Activated naive CD8-positive, alpha-beta T cell treated with anti-CD3 and anti-CD28 coated beads, Interleukin-2, amount 10 ng/mL, durations not matched to agents 7 days and 5 days (primary cell): ENCODE measurements around the gene NR1H3. TPM values are rescaled to one million over a fixed set of nuclear protein-coding genes. Genes with fewer than 3 reads are reported as not detected.

ENCODE experiments used
- ATAC-seq: fragments of 150-1000 bp; cut with Tn5 transposase; one replicate; pipeline ENCODE4 v1.10.0; 2021; ENCODE audit warnings: low read depth, moderate library complexity
- POLR2A ChIA-PET: fragments of 350-600 bp; sonication (Branson Sonifier 250); formaldehyde crosslinking; loops from one replicate; lab custom pipeline; 2021; ENCODE audit warnings: antibody characterized with exemption; lab: Charles Lee
- DNase-seq: peaks from one replicate; pipeline ENCODE4 v3.0.0; 2021
- H3K27ac Mint-ChIP-seq: one replicate; pipeline ENCODE4 v1.8.0; 2022; ENCODE audit warnings: mild to moderate bottlenecking, mixed read lengths
- H3K27me3 Mint-ChIP-seq: one replicate; pipeline ENCODE4 v1.8.0; 2022; ENCODE audit warnings: mild to moderate bottlenecking, moderate library complexity, mixed read lengths
- H3K36me3 Mint-ChIP-seq: one replicate; pipeline ENCODE4 v1.8.0; 2021; ENCODE audit warnings: mild to moderate bottlenecking, mixed read lengths
- H3K4me1 Mint-ChIP-seq: one replicate; pipeline ENCODE4 v1.8.0; 2021; ENCODE audit warnings: mixed read lengths
- H3K4me3 Mint-ChIP-seq: one replicate; pipeline ENCODE4 v1.8.0; 2022; ENCODE audit warnings: mild to moderate bottlenecking, moderate library complexity, mixed read lengths
- H3K9me3 Mint-ChIP-seq: one replicate; pipeline ENCODE4 v1.8.0; 2021; ENCODE audit warnings: mixed read lengths
- total RNA-seq, 2 experiments: library from RNA; stranded (reverse); gene quantifications; one replicate each; pipeline ENCODE4 v1.2.3, GENCODE V29; 2021

Gene NR1H3
- total RNA-seq, 2 experiments from 2014 or later, result 11.7 to 15.1 TPM

- H3K4me1 Mint-ChIP-seq, result peaks cover 28% of the 10 kb centered on the region
- no peaks in the 10 kb centered on the region for H3K27me3 Mint-ChIP-seq
- ATAC-seq (no peak), DNase-seq (no peak)
- H3K4me3 Mint-ChIP-seq, result no peak overlapping the region
- H3K27ac Mint-ChIP-seq, result peak overlapping the region; percentile 30
- no peaks in the 10 kb centered on the region for H3K9me3 Mint-ChIP-seq
- POLR2A ChIA-PET, result no interaction called here
- no peaks in the 10 kb centered on the region for H3K36me3 Mint-ChIP-seq
Observed at GRCh38 chr11:47261291-47261800, 3.5 kb downstream of the NR1H3 start.

DNA sequence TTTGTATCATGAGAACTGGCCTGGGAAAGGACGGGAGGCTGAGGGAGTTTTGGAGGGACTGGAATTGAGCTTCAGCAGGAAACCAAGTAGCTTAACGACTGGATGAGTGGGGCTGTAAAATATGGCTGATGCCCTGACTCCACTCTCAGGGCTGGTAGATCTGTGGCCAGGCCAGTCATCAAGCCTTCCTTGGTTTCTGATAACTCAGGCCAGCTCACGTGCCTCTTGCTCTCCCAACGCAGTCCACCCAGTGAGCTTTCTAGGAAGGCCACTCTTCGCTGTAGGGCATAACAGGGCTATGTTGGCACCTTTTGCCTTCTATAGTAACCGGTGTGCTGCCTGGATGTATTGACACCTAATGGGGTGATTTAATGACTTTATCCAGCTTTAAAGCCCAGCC, 6.3 kb downstream of the NR1H3 start:
- H3K9me3 Mint-ChIP-seq, result no peaks in the 10 kb centered on the region
- no peak overlapping the region for H3K4me3 Mint-ChIP-seq
- POLR2A ChIA-PET, result interaction anchor here (1.1 to 2.9 kb wide), 5 partner anchors 15 to 87 kb away, joined by 3 to 21 read pairs (median 6); partner anchors contain the start of genes ACP2 and DDB2
- DNase-seq, result no peak
- peak overlapping the region; percentile 21 for H3K27ac Mint-ChIP-seq
- H3K4me1 Mint-ChIP-seq, result peaks cover 37% of the 10 kb centered on the region
- no peak for ATAC-seq
- no peaks in the 10 kb centered on the region for H3K27me3 Mint-ChIP-seq
- no peaks in the 10 kb centered on the region for H3K36me3 Mint-ChIP-seq

- Mint-ChIP-seq H3K27ac (peak overlapping the region; percentile 21), H3K27me3 (no peaks in the 10 kb centered on the region), H3K36me3 (no peaks in the 10 kb centered on the region), H3K4me1 (peaks cover 35% of the 10 kb centered on the region), H3K9me3 (no peaks in the 10 kb centered on the region), H3K4me3 (no peak overlapping the region)
- ATAC-seq, result no peak
- POLR2A ChIA-PET, result interaction anchor here (0.9 to 2.9 kb wide), 6 partner anchors 15 to 87 kb away, joined by 3 to 21 read pairs (median 6); partner anchors contain the start of genes ACP2 and DDB2
- DNase-seq, result no peak
Observed at GRCh38 chr11:47264521-47264920, 6.7 kb downstream of the NR1H3 start.

DNA sequence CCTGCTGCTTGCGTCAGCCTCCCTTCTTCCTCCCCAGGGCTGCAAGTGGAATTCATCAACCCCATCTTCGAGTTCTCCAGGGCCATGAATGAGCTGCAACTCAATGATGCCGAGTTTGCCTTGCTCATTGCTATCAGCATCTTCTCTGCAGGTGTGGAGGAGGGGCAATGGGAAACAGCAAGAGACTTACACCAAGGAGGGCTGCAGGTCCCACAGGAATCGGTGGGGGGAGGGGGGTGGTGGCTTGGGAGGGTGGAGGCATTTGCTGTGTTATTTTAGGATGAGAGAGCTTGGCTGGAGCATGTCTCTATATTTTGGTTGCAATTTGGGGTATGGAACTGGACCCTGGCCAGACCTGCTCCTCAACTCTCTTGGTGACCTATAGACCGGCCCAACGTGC, 10.1 kb downstream of the NR1H3 start:
- POLR2A ChIA-PET, result interaction anchor here (0.5 to 1.8 kb wide), 5 partner anchors 8 to 580 kb away, joined by 3 to 16 read pairs (median 6); partner anchors contain the start of genes ACP2, DDB2 and NUP160
- Mint-ChIP-seq H3K4me1 (peaks cover 46% of the 10 kb centered on the region), H3K27me3 (no peaks in the 10 kb centered on the region), H3K36me3 (peaks cover 3% of the 10 kb centered on the region), H3K27ac (peak overlapping the region; percentile 100), H3K4me3 (peak overlapping the region; percentile 92), H3K9me3 (no peaks in the 10 kb centered on the region)
- DNase-seq (no peak), ATAC-seq (no peak)

GRCh38 chr11:47268448-47269001, 10.7 kb downstream of the NR1H3 start:
- no peaks in the 10 kb centered on the region for H3K9me3 Mint-ChIP-seq
- POLR2A ChIA-PET, result interaction anchor here (0.5 to 1.8 kb wide), 5 partner anchors 9 to 579 kb away, joined by 3 to 16 read pairs (median 6); partner anchors contain the start of genes ACP2, DDB2 and NUP160
- H3K27me3 Mint-ChIP-seq, result no peaks in the 10 kb centered on the region
- peaks cover 3% of the 10 kb centered on the region for H3K36me3 Mint-ChIP-seq
- peak overlapping the region; percentile 100 for H3K27ac Mint-ChIP-seq
- DNase-seq, result no peak
- H3K4me3 Mint-ChIP-seq, result peak overlapping the region; percentile 92
- ATAC-seq, result no peak
- peaks cover 48% of the 10 kb centered on the region for H3K4me1 Mint-ChIP-seq

- peaks cover 7% of the 10 kb centered on the region for H3K36me3 Mint-ChIP-seq
- peaks cover 48% of the 10 kb centered on the region for H3K4me1 Mint-ChIP-seq
- no peaks in the 10 kb centered on the region for H3K9me3 Mint-ChIP-seq
- peak overlapping the region; percentile 92 for H3K4me3 Mint-ChIP-seq
- peak overlapping the region; percentile 100 for H3K27ac Mint-ChIP-seq
- POLR2A ChIA-PET, result interaction anchor here (1.0 to 4.8 kb wide), 7 partner anchors 10 to 579 kb away, joined by 3 to 36 read pairs (median 9); partner anchors contain the start of genes ACP2, ARFGAP2, DDB2 and NUP160
- no peaks in the 10 kb centered on the region for H3K27me3 Mint-ChIP-seq
- ATAC-seq, result peak; percentile 46
- peak; percentile 91 for DNase-seq
Observed at GRCh38 chr11:47269002-47269828, 11.4 kb downstream of the NR1H3 start.

- Mint-ChIP-seq H3K27me3 (no peaks in the 10 kb centered on the region), H3K4me1 (peaks cover 44% of the 10 kb centered on the region), H3K9me3 (no peaks in the 10 kb centered on the region), H3K4me3 (peak within 1 kb of the TSS; percentile 92), H3K36me3 (peaks cover 12% of the 10 kb centered on the region), H3K27ac (peak within 1 kb of the TSS; percentile 100)
- peak; percentile 95 for DNase-seq
- peak; percentile 83 for ATAC-seq
- POLR2A ChIA-PET, result interaction anchor here (2.0 to 4.8 kb wide), 4 partner anchors 10 to 92 kb away, joined by 9 to 36 read pairs (median 20); partner anchors contain the start of genes ACP2, ARFGAP2 and DDB2
Observed at GRCh38 chr11:47269829-47270305, 12.1 kb downstream of the NR1H3 start, which contains the start of gene MADD. TSS of gene MADD (plus strand) at chr11:47270133.

DNA sequence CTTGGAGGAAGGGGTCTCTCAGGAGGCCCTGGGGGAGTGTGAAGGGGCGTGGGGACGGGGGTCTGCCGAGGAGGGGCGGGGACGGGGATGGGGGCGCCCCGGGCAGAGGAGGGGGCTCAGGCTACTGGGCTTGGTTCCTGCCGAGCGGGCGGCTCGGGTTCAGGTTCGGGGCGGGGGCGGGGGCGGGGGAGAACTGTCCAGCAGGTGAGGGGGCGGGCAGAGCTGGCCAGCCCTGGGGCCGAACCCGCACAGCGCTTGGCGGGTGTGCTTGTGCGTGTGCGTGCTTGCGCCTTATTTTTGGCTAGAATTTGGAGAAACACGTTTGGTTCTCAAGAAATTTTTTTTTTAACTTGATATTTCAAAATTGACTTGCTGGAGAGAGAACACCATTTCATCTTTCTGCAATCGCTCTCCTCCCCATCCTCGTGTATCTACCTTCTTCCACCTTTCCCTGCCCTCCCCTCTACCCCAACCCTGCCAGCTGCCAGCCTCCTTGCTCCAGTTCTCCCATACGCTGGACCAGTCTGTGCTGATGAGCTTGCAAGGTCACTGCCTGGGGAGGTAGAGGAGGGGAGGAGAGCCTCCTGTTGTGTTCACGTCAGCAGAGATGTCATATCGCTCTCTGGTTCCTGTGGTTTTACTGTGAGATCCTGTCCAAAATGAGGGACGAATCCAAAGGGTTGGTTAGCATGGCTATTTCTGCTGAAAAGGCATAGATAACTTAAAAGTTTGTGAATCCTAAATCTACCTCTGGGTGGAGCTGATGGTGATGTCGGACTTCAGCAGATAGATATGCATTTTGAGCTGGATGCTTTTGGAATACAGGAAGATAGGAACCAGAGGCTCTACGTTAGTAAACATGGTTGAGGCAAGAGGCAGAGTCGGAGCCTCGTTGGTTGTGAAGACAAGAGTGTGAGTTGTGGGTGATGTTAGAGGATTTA, 12.8 kb downstream of the NR1H3 start:
- peaks cover 40% of the 10 kb centered on the region for H3K4me1 Mint-ChIP-seq
- H3K9me3 Mint-ChIP-seq, result no peaks in the 10 kb centered on the region
- peak overlapping the region; percentile 85 for H3K27ac Mint-ChIP-seq
- POLR2A ChIA-PET, result interaction anchor here (0.6 to 4.8 kb wide), 8 partner anchors 11 to 495 kb away, joined by 3 to 36 read pairs (median 6); partner anchors contain the start of genes ACP2, ARFGAP2, DDB2 and NR1H3
- peaks cover 12% of the 10 kb centered on the region for H3K36me3 Mint-ChIP-seq
- peak overlapping the region; percentile 85 for H3K4me3 Mint-ChIP-seq
- DNase-seq (peak; percentile 43), ATAC-seq (no peak)
- H3K27me3 Mint-ChIP-seq, result no peaks in the 10 kb centered on the region

DNA sequence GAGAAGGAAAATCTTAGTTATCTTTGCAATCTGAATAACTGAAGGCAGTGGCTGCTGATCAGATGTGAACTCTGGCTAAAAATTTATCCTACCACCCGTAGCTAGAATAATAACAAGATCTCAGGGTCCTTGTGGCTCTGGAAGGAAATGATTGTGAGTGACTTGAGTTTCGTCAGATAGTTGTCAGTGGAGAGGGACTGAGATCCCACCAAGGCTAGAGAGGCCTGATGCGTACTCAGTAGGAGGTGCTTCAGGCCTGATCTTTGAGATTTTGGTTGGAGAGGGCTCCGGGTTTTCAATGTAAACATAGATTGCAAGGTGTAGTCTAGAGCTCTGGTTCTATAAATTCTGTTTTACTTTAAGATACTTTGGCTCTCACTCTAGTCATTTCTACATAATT, 13.5 kb downstream of the NR1H3 start:
- DNase-seq (no peak), ATAC-seq (no peak)
- peaks cover 37% of the 10 kb centered on the region for H3K4me1 Mint-ChIP-seq
- POLR2A ChIA-PET, result interaction anchor here (0.6 to 4.8 kb wide), 8 partner anchors 12 to 495 kb away, joined by 3 to 36 read pairs (median 6); partner anchors contain the start of genes ACP2, ARFGAP2, DDB2 and NR1H3
- H3K27ac Mint-ChIP-seq, result peak overlapping the region; percentile 85
- peak overlapping the region; percentile 85 for H3K4me3 Mint-ChIP-seq
- peaks cover 18% of the 10 kb centered on the region for H3K36me3 Mint-ChIP-seq
- no peaks in the 10 kb centered on the region for H3K27me3 Mint-ChIP-seq
- H3K9me3 Mint-ChIP-seq, result no peaks in the 10 kb centered on the region

GRCh38 chr11:47271961-47272661, 14.3 kb downstream of the NR1H3 start:
- no peak for ATAC-seq
- peaks cover 24% of the 10 kb centered on the region for H3K36me3 Mint-ChIP-seq
- H3K27ac Mint-ChIP-seq, result peak overlapping the region; percentile 8
- POLR2A ChIA-PET, result interaction anchor here (2.0 to 4.8 kb wide), 4 partner anchors 13 to 58 kb away, joined by 14 to 36 read pairs (median 20); partner anchors contain the start of genes ACP2 and DDB2
- H3K27me3 Mint-ChIP-seq, result no peaks in the 10 kb centered on the region
- no peak for DNase-seq
- H3K4me1 Mint-ChIP-seq, result peaks cover 37% of the 10 kb centered on the region
- H3K4me3 Mint-ChIP-seq, result peak overlapping the region; percentile 85
- H3K9me3 Mint-ChIP-seq, result no peaks in the 10 kb centered on the region

GRCh38 chr11:47272706-47273105, 14.9 kb downstream of the NR1H3 start:
- H3K27ac Mint-ChIP-seq, result no peak overlapping the region
- POLR2A ChIA-PET, result interaction anchor here (2.0 to 4.8 kb wide), 2 partner anchors 24 to 58 kb away, joined by 14 to 36 read pairs; partner anchors contain the start of genes ACP2 and DDB2
- H3K4me3 Mint-ChIP-seq, result peak overlapping the region; percentile 20
- peaks cover 36% of the 10 kb centered on the region for H3K4me1 Mint-ChIP-seq
- peaks cover 24% of the 10 kb centered on the region for H3K36me3 Mint-ChIP-seq
- ATAC-seq (no peak), DNase-seq (no peak)
- no peaks in the 10 kb centered on the region for H3K9me3 Mint-ChIP-seq
- no peaks in the 10 kb centered on the region for H3K27me3 Mint-ChIP-seq
